Esophagus squamous epithelium (tissue), 5 donors: ENCODE results near the gene SSTR3. TPM values are rescaled to one million over a fixed set of nuclear protein-coding genes. Genes with fewer than 3 reads are reported as not detected.

Experiments
- DNase-seq: peaks from one replicate; lab custom pipeline; 2025; lab: John Stamatoyannopoulos, UW
- H3K27ac ChIP-seq, 4 donors: fragments of 200-600 bp; sonication (generic); one replicate each; pipeline ENCODE4 v1.5.1; 2016 to 2019; ENCODE audit warnings: mild to moderate bottlenecking in 1 of 4
- H3K27me3 ChIP-seq, 4 donors: fragments of 200-600 bp; sonication (generic); 1 replicate in 3 of 4; 2 replicates in 1 of 4; pipeline versions ENCODE4 v1.5.1 to v1.6.0; 2017 to 2021; ENCODE audit warnings: antibody characterized with exemption in 1 of 4
- H3K36me3 ChIP-seq, 3 donors: fragments of 200-600 bp; sonication (generic); one replicate each; pipeline ENCODE4 v1.5.1; 2016 to 2019
- H3K4me1 ChIP-seq, 3 donors: fragments of 200-600 bp; sonication (generic); one replicate each; pipeline ENCODE4 v1.5.1; 2017 to 2019
- H3K4me3 ChIP-seq, 4 donors: fragments of 200-600 bp; sonication (generic); 1 replicate in 3 of 4; 2 replicates in 1 of 4; pipeline ENCODE4 v1.5.1; 2016 to 2019; ENCODE audit warnings: mild to moderate bottlenecking in 2 of 4, moderate library complexity in 1 of 4
- H3K9me3 ChIP-seq, 3 donors: fragments of 200-600 bp; sonication (generic); one replicate each; pipeline ENCODE4 v1.5.1; 2016 to 2019
- CTCF ChIP-seq, 6 experiments: fragments of 450-650 bp in 4 of 6; fragments of 200-600 bp in 2 of 6; sonication (generic) in 2 of 6; IDR thresholded peaks; one replicate each; pipeline ENCODE4 v1.5.1; 2016 to 2019; ENCODE audit warnings: antibody characterized with exemption in 6 of 6, mild to moderate bottlenecking in 4 of 6, moderate library complexity in 4 of 6
- POLR2A ChIP-seq, 4 donors: fragments of 450-650 bp; IDR thresholded peaks; one replicate each; pipeline ENCODE4 v1.6.1; 2017; ENCODE audit warnings: antibody characterized with exemption in 4 of 4, mild to moderate bottlenecking in 4 of 4, moderate library complexity in 3 of 4
- WGBS, 2 donors: methylation state at CpG; one replicate each; pipeline ENCODE4 v1.1.5; 2018; 5-methylcytosine and 5-hydroxymethylcytosine counted together
- intact Hi-C: fragments of 100-400 bp; cut with DNase I; formaldehyde crosslinking; loops from one replicate; pipeline ENCODE4 v1.15.0; 2022
- small RNA-seq, 4 donors: library from RNA; depleted of rRNA; stranded (forward); fragments of <200 nt; gene quantifications; one replicate each; pipeline ENCODE3, GENCODE V24; 2016
- total RNA-seq, 4 donors: library from RNA; depleted of rRNA; stranded (reverse); fragments of >200 nt; gene quantifications; one replicate each; pipeline ENCODE4 v1.1.0, GENCODE V29; 2016
- donor health status: DM: yes; HTN: yes; CAD: no.

SSTR3 gene
- total RNA-seq, 4 donors from 2014 or later, result not detected

- DNase-seq, result no peak
- intact Hi-C loops, result no loop called here
- 94 to 95% methylated on average over 7 to 8 of the region's 8 CpGs for WGBS, 2 donors
- Histone ChIP-seq H3K4me3 (no peak overlapping the region), H3K27ac (no peak overlapping the region), H3K27me3 (peaks cover 0 to 37% (median 0%) of the 10 kb centered on the region in 4 donors), H3K4me1 (no peaks in the 10 kb centered on the region), H3K36me3 (no peaks in the 10 kb centered on the region), H3K9me3 (peaks cover 0 to under 1% (median 0%) of the 10 kb centered on the region in 3 donors)
- TF ChIP-seq CTCF (IDR thresholded peaks at IDR 0.05) (no peak), POLR2A (IDR thresholded peaks at IDR 0.05) (no peak)
These were observed 56.3 kb downstream of the SSTR3 start for GRCh38 chr22:37155971-37156370.

- intact Hi-C loops, result no loop called here
- Histone ChIP-seq H3K36me3 (no peaks in the 10 kb centered on the region), H3K9me3 (no peaks in the 10 kb centered on the region), H3K4me3 (no peak overlapping the region), H3K27me3 (peaks cover 0 to 36% (median 0%) of the 10 kb centered on the region in 4 donors), H3K27ac (no peak overlapping the region), H3K4me1 (no peaks in the 10 kb centered on the region)
- WGBS, 2 donors, result 72 to 75% methylated on average over 6 to 7 of the region's 7 CpGs
- TF ChIP-seq POLR2A (IDR thresholded peaks at IDR 0.05), result no peak
- TF ChIP-seq CTCF (IDR thresholded peaks at IDR 0.05), result no peak
- no peak for DNase-seq
These were observed 57.2 kb downstream of the SSTR3 start for GRCh38 chr22:37154925-37155712.

Small RNA genes lying within 50 kb of the gene (small RNA-seq; reads per million reads assigned to genes)
- gene Z82188.1, result 0 reads per million in 4 donors

Other genes with a start within 250 kb of the SSTR3 start
- gene TST, start 193.0 kb downstream of the SSTR3 start, total RNA-seq, result 100 to 1,000 TPM in 2 of 4 donors, 10 to 100 TPM in 2; 60.8 to 163 (median 82.9) TPM
- gene MPST, start 192.7 kb downstream of the SSTR3 start, total RNA-seq, result 100 to 1,000 TPM in 3 of 4 donors, 10 to 100 TPM in 1; 88.4 to 160 (median 132) TPM
- 10 to 100 TPM in 1 of 4 donors, 1 to 10 TPM in 3; 1.1 to 10.7 (median 6.5) TPM for gene KCTD17, start 160.7 kb downstream of the SSTR3 start, total RNA-seq
- gene TMPRSS6, start 102.8 kb downstream of the SSTR3 start, total RNA-seq, result under 1 TPM in 2 of 4 donors, not detected in 2; under 0.01 to 0.09 TPM
- gene IL2RB, start 62.6 kb downstream of the SSTR3 start, total RNA-seq, result 1 to 10 TPM; 1.6 to 6.5 (median 2.3) TPM
- gene C1QTNF6, start 24.2 kb downstream of the SSTR3 start, total RNA-seq, result 1 to 10 TPM; 1.1 to 1.7 (median 1.4) TPM
- 10 to 100 TPM; 17.3 to 27.1 (median 19.6) TPM for gene RAC2, start 31.8 kb upstream of the SSTR3 start, total RNA-seq
- 10 to 100 TPM in 1 of 4 donors, 1 to 10 TPM in 3; 1.9 to 10.3 (median 3.4) TPM for gene CYTH4, start 70.0 kb upstream of the SSTR3 start, total RNA-seq
- gene ELFN2, start 215.0 kb upstream of the SSTR3 start, total RNA-seq, result not detected